ENCODE measurements around the gene ZNF407. TPM values are rescaled to one million over a fixed set of nuclear protein-coding genes. Genes with fewer than 3 reads are reported as not detected.

Gene ZNF407
- total and polyA plus RNA-seq, 2 of the 13 experiments (the other 11 are each of a cell fraction or from before 2014, with no cell fraction given), result 2.3 to 8.7 TPM

GRCh38 chr18:74718312-74718711 is 120.6 kb downstream of the ZNF407 start (continued):
- TF ChIP-seq ZBTB38 (CRISPR knock-in tag; IDR thresholded peaks at IDR 0.05) (peak; percentile 49; the same call in 1 of the 2 replicates), ZNF30 (CRISPR knock-in tag; IDR thresholded peaks at IDR 0.05) (no peak), MED1 (CRISPR knock-in tag; IDR thresholded peaks at IDR 0.05) (peak; percentile 74), CHD2 (IDR thresholded peaks at IDR 0.05; ENCODE audit: low read depth, low read length) (no peak), POGZ (CRISPR knock-in tag; IDR thresholded peaks at IDR 0.05) (peak; percentile 72), NCOA2 (CRISPR knock-in tag; IDR thresholded peaks at IDR 0.05) (no peak), SCMH1 (CRISPR knock-in tag; IDR thresholded peaks at IDR 0.05; ENCODE audit: borderline replicate concordance) (no peak), PPARG (CRISPR knock-in tag; conservative IDR thresholded peaks at IDR 0.05) (peak; percentile 86), HDAC2 (CRISPR knock-in tag; IDR thresholded peaks at IDR 0.05) (peak; percentile 31; the same call in 1 of the 2 replicates), ZFP37 (CRISPR knock-in tag; IDR thresholded peaks at IDR 0.05; ENCODE audit: borderline replicate concordance) (no peak), ZNF230 (CRISPR knock-in tag; IDR thresholded peaks at IDR 0.05) (no peak), ZNF850 (CRISPR knock-in tag; conservative IDR thresholded peaks at IDR 0.05) (no peak), HNF4A (CRISPR knock-in tag; IDR thresholded peaks at IDR 0.05) (peak; percentile 45), HNRNPH1 (optimal IDR thresholded peaks at IDR 0.05; ENCODE audit: low read depth, low read length) (no peak), RXRA (CRISPR knock-in tag; IDR thresholded peaks at IDR 0.05) (peak; percentile 54; the same call in 1 of the 2 replicates), RARA (CRISPR knock-in tag; IDR thresholded peaks at IDR 0.05) (peak; percentile 73), ZNF704 (CRISPR knock-in tag; IDR thresholded peaks at IDR 0.05; ENCODE audit: borderline replicate concordance) (no peak), PAF1 (CRISPR knock-in tag; IDR thresholded peaks at IDR 0.05) (no peak), CEBPG (CRISPR knock-in tag; IDR thresholded peaks at IDR 0.05) (no peak), ETV5 (CRISPR knock-in tag; IDR thresholded peaks at IDR 0.05; ENCODE audit: borderline replicate concordance) (peak; percentile 35; the same call in 1 of the 2 replicates)
- TF ChIP-seq, protein P1, sequence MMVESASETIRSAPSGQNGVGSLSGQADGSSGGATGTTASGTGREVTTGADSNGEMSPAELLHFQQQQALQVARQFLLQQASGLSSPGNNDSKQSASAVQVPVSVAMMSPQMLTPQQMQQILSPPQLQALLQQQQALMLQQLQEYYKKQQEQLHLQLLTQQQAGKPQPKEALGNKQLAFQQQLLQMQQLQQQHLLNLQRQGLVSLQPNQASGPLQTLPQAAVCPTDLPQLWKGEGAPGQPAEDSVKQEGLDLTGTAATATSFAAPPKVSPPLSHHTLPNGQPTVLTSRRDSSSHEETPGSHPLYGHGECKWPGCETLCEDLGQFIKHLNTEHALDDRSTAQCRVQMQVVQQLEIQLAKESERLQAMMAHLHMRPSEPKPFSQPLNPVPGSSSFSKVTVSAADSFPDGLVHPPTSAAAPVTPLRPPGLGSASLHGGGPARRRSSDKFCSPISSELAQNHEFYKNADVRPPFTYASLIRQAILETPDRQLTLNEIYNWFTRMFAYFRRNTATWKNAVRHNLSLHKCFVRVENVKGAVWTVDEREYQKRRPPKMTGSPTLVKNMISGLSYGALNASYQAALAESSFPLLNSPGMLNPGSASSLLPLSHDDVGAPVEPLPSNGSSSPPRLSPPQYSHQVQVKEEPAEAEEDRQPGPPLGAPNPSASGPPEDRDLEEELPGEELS (CRISPR knock-in tag; IDR thresholded peaks at IDR 0.05), result peak; percentile 13; the same call in 1 of the 2 replicates
- TF ChIP-seq, protein P2, sequence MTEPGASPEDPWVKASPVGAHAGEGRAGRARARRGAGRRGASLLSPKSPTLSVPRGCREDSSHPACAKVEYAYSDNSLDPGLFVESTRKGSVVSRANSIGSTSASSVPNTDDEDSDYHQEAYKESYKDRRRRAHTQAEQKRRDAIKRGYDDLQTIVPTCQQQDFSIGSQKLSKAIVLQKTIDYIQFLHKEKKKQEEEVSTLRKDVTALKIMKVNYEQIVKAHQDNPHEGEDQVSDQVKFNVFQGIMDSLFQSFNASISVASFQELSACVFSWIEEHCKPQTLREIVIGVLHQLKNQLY (CRISPR knock-in tag; IDR thresholded peaks at IDR 0.05), result no peak
